ENCODE measurements around the gene FGF9.

FGF9 gene

GRCh38 chr13:21719463-21719862 lies 48.6 kb downstream of the FGF9 start:
- no peak for DNase-seq

GRCh38 chr13:21723807-21724505 lies 53.1 kb downstream of the FGF9 start:
- no peak for DNase-seq

- no peak for DNase-seq
These were observed 59.5 kb downstream of the FGF9 start for GRCh38 chr13:21730186-21730880.

- DNase-seq = no peak
These were observed 62.8 kb downstream of the FGF9 start for GRCh38 chr13:21733475-21734263.

GRCh38 chr13:21734961-21735360 lies 64.1 kb downstream of the FGF9 start:
- DNase-seq = no peak

- no peak for DNase-seq
These were observed 65.0 kb downstream of the FGF9 start for GRCh38 chr13:21735701-21736401.

- no peak for DNase-seq
These were observed 66.1 kb downstream of the FGF9 start for GRCh38 chr13:21736926-21737325.

GRCh38 chr13:21738630-21739029 lies 67.8 kb downstream of the FGF9 start:
- DNase-seq = no peak

- no peak for DNase-seq
These were observed 68.9 kb downstream of the FGF9 start for GRCh38 chr13:21739771-21740170.

GRCh38 chr13:21741396-21741979 lies 70.6 kb downstream of the FGF9 start:
- DNase-seq = no peak

GRCh38 chr13:21742096-21742495 lies 71.2 kb downstream of the FGF9 start:
- no peak for DNase-seq

- DNase-seq = no peak
These were observed 73.3 kb downstream of the FGF9 start for GRCh38 chr13:21744149-21744548.

GRCh38 chr13:21745307-21745706 lies 74.4 kb downstream of the FGF9 start:
- DNase-seq = no peak

- no peak for DNase-seq
These were observed 76.6 kb downstream of the FGF9 start for GRCh38 chr13:21747456-21747855.

GRCh38 chr13:21748166-21748565 lies 77.3 kb downstream of the FGF9 start:
- no peak for DNase-seq

- DNase-seq = no peak
These were observed 78.5 kb downstream of the FGF9 start for GRCh38 chr13:21749410-21749809.

- no peak for DNase-seq
These were observed 81.6 kb downstream of the FGF9 start for GRCh38 chr13:21752501-21752900.

GRCh38 chr13:21753117-21753729 lies 82.3 kb downstream of the FGF9 start:
- DNase-seq = no peak
